ENCODE results near the gene EZH2. TPM values are rescaled to one million over a fixed set of nuclear protein-coding genes. Genes with fewer than 3 reads are reported as not detected.
A peak's percentile ranks its signal among the peaks of the same experiment; 100 is the strongest.

The EZH2 gene
- total RNA-seq, 1 donor from 2014 or later = 19.7 TPM

- Histone ChIP-seq H3K27me3 (ENCODE audit: control insufficient read depth, insufficient read depth, low read length) (no peaks in the 10 kb centered on the region), H3K36me3 (ENCODE audit: control insufficient read depth, insufficient read depth, low read length) (peaks cover 4% of the 10 kb centered on the region), H3K4me3 (ENCODE audit: low read depth, low read length) (no peak overlapping the region)
- TF ChIP-seq, protein P1, sequence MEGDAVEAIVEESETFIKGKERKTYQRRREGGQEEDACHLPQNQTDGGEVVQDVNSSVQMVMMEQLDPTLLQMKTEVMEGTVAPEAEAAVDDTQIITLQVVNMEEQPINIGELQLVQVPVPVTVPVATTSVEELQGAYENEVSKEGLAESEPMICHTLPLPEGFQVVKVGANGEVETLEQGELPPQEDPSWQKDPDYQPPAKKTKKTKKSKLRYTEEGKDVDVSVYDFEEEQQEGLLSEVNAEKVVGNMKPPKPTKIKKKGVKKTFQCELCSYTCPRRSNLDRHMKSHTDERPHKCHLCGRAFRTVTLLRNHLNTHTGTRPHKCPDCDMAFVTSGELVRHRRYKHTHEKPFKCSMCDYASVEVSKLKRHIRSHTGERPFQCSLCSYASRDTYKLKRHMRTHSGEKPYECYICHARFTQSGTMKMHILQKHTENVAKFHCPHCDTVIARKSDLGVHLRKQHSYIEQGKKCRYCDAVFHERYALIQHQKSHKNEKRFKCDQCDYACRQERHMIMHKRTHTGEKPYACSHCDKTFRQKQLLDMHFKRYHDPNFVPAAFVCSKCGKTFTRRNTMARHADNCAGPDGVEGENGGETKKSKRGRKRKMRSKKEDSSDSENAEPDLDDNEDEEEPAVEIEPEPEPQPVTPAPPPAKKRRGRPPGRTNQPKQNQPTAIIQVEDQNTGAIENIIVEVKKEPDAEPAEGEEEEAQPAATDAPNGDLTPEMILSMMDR (IDR thresholded peaks at IDR 0.05; ENCODE audit: insufficient read depth, low read length, poor library complexity, severe bottlenecking) = no peak
- no peak for DNase-seq (ENCODE audit: low read depth)
These were observed 83.4 kb downstream of the EZH2 start for GRCh38 chr7:148800677-148801076.

DNA sequence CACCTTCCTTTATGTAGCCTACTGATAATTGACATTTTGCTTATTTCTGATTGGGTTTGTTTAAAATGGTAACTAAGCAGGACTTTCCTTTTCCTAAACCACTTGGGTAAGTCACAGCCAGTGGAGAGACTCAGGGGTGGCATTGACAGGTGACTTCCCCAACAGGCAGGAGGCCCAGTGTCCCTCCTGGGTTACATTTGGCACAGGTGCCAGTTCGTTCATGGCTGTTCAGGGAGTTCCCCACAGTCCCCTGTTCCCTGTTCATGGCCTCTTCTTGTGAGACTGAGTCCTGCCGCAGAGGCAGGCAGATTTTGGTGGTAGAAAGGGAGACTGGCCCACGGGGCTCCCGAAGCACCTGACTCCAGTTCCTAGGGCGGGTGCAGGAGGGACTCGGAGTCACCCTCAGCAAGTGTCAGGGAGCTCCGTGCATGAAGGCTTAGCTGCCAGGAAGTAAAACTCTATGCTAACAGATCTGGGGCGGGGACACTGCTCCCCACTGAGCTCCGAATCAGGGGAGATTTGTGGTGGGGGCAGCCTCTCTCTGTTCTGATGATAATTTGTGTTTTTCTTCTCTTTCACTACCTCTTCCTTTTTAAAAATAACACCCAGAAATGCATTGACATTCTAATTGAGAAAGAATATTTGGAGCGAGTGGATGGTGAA, 84.1 kb downstream of the EZH2 start:
- peaks cover 4% of the 10 kb centered on the region for H3K36me3 ChIP-seq (ENCODE audit: control insufficient read depth, insufficient read depth, low read length)

DNA sequence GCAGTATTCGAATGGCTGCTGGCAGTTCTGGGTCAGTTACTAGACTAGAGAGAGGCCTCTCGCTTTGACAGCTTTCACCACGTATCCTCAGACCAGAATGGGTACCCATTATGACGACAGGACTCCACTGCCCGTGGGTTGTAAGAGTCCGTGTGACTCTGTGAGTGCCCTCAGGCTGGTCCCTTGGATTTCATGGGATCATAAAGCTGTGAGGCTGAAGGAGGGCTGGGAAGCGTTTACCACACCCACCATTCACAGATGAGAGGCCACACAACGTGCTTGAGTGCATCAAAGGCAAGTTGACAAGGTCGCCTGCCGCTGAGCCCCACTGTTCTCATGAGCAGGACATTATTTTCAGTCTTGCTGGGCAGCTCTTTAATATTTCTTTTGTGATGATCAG, 87.2 kb downstream of the EZH2 start:
- DNase-seq (ENCODE audit: low read depth) = no peak
- Histone ChIP-seq H3K36me3 (ENCODE audit: control insufficient read depth, insufficient read depth, low read length) (peaks cover 5% of the 10 kb centered on the region), H3K27me3 (ENCODE audit: control insufficient read depth, insufficient read depth, low read length) (no peaks in the 10 kb centered on the region), H3K4me3 (ENCODE audit: low read depth, low read length) (no peak overlapping the region)
- TF ChIP-seq, protein P1 (IDR thresholded peaks at IDR 0.05; ENCODE audit: insufficient read depth, low read length, poor library complexity, severe bottlenecking) = no peak

More for the DNA sequence above, 84.1 kb downstream of the EZH2 start:
- Histone ChIP-seq H3K27me3 (ENCODE audit: control insufficient read depth, insufficient read depth, low read length) (no peaks in the 10 kb centered on the region), H3K4me3 (ENCODE audit: low read depth, low read length) (no peak overlapping the region)
- no peak for DNase-seq (ENCODE audit: low read depth)
- TF ChIP-seq, protein P1 (IDR thresholded peaks at IDR 0.05; ENCODE audit: insufficient read depth, low read length, poor library complexity, severe bottlenecking) = no peak

GRCh38 chr7:148794476-148794875, 89.6 kb downstream of the EZH2 start:
- TF ChIP-seq, protein P1 (IDR thresholded peaks at IDR 0.05; ENCODE audit: insufficient read depth, low read length, poor library complexity, severe bottlenecking) = no peak
- peaks cover 1% of the 10 kb centered on the region for H3K36me3 ChIP-seq (ENCODE audit: control insufficient read depth, insufficient read depth, low read length)
- no peaks in the 10 kb centered on the region for H3K27me3 ChIP-seq (ENCODE audit: control insufficient read depth, insufficient read depth, low read length)
- no peak overlapping the region for H3K4me3 ChIP-seq (ENCODE audit: low read depth, low read length)
- no peak for DNase-seq (ENCODE audit: low read depth)

DNA sequence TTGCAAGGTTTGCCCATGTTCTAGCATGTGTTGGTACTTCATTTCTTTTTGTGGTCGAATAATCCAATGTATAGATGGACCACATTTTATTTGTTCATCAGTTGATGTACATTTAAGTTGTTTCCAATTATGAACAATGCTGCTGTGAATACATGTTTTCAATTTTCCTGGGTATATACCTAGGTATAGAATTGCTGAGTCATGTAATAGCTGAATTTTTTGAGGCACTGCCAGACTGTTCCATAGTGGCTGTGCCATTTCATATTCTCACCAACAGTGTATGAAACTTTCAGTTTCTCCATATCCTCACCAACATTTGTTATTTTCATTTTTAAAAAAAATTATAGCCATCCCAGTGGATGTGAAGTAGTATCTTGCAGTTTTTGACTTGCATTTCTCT, 90.5 kb downstream of the EZH2 start:
- H3K36me3 ChIP-seq (ENCODE audit: control insufficient read depth, insufficient read depth, low read length) = peaks cover 1% of the 10 kb centered on the region
- TF ChIP-seq, protein P1 (IDR thresholded peaks at IDR 0.05; ENCODE audit: insufficient read depth, low read length, poor library complexity, severe bottlenecking) = no peak

GRCh38 chr7:148791546-148791945, 92.5 kb downstream of the EZH2 start:
- TF ChIP-seq, protein P1 (IDR thresholded peaks at IDR 0.05; ENCODE audit: insufficient read depth, low read length, poor library complexity, severe bottlenecking) = no peak
- H3K27me3 ChIP-seq (ENCODE audit: control insufficient read depth, insufficient read depth, low read length) = no peaks in the 10 kb centered on the region
- peaks cover 1% of the 10 kb centered on the region for H3K36me3 ChIP-seq (ENCODE audit: control insufficient read depth, insufficient read depth, low read length)
- no peak overlapping the region for H3K4me3 ChIP-seq (ENCODE audit: low read depth, low read length)
- DNase-seq (ENCODE audit: low read depth) = peak; percentile 10

More for the DNA sequence above, 90.5 kb downstream of the EZH2 start:
- Histone ChIP-seq H3K27me3 (ENCODE audit: control insufficient read depth, insufficient read depth, low read length) (no peaks in the 10 kb centered on the region), H3K4me3 (ENCODE audit: low read depth, low read length) (no peak overlapping the region)
- DNase-seq (ENCODE audit: low read depth) = no peak

All from kidney epithelial cell (primary cell).